DMS 273 (cell line): Measurements from ENCODE around the gene GNA12.

Source experiments
- DNase-seq: peaks from one replicate; lab custom pipeline; 2025; ENCODE audit not compliant: unreplicated experiment; lab: John Stamatoyannopoulos, UW

The GNA12 gene

DNA sequence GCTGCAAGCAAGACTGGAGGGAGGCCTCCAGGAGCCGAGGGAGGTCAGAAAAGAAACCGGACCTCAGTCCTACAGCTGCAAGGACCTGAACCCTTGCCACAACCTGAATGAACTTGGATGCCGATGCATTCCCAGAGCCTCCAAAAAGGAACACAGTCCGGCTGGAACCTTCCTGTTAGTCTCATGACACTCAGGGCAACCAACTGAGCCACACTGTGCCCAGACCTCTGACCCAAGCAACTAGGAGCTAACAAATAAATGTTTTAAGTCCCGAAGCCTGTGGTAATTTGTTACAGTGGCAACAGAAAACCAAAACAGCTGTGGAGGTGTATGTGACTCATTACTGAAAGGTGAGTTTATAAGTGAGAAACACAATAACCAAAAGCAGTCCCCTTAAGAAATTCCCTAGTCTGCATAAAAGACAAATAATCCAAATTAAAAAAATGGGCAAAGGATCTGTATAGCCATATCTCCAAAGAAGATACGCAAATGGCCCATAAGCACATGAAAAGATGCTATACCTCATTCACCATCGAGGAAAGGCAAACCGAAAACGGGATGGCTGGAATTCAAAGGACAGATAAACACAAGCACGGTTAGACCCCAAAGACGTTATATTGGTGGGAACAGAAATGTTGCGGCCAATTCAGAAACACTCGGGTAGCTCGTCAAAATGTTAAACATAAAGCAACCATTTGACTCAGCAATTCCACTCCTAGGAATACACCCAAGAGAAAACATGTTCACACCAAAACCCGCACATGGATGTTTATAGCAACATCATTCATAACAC lies 24.8 kb downstream of the GNA12 start:
- no peak for DNase-seq

- no peak for DNase-seq
Measured at GRCh38 chr7:2818653-2819052, 25.5 kb downstream of the GNA12 start.

- no peak for DNase-seq
Measured at GRCh38 chr7:2818121-2818520, 26.0 kb downstream of the GNA12 start.

DNA sequence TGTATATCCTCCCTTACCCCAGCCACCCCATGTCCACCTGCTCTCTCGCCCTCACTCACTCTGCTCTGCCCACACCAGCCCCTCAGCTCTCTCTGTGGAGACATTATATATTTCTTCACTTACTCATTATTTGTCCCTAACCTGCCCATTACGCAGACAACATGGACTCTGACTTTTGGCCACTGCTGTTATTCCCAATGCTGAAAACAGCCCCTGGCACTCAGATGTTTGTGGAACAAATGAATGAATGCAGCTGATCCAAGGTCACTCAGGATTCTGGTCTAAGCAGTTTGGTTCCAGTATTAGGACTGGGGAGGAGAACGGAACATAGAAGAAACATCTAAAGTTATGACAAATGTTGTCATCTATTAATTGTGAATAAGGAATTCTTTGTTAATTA lies 26.7 kb downstream of the GNA12 start:
- no peak for DNase-seq

GRCh38 chr7:2815875-2816245 lies 28.2 kb downstream of the GNA12 start:
- DNase-seq: no peak

GRCh38 chr7:2814946-2815874 lies 28.9 kb downstream of the GNA12 start:
- no peak for DNase-seq

- DNase-seq: no peak
Measured at GRCh38 chr7:2814186-2814945, 29.7 kb downstream of the GNA12 start.

GRCh38 chr7:2813350-2814185 lies 30.5 kb downstream of the GNA12 start:
- no peak for DNase-seq

GRCh38 chr7:2812831-2813230 lies 31.3 kb downstream of the GNA12 start:
- no peak for DNase-seq

DNA sequence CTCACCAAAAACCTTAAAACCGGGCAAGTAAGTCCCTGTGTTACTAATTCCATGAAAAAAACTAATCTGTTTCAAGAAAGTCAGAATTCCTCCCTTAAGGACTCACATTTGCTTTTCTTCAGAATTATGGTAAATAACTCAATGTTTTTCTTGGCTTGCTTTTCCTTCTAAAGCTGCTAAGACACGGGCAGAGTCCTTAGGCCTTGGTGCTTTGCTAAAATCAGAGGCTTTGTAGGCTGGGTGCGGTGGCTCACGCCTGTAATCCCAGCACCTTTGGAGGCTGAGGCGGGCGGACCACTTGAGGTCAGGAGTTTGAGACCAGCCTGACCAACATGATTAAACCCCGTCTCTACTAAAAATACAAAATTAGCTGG lies 32.0 kb downstream of the GNA12 start:
- no peak for DNase-seq

DNA sequence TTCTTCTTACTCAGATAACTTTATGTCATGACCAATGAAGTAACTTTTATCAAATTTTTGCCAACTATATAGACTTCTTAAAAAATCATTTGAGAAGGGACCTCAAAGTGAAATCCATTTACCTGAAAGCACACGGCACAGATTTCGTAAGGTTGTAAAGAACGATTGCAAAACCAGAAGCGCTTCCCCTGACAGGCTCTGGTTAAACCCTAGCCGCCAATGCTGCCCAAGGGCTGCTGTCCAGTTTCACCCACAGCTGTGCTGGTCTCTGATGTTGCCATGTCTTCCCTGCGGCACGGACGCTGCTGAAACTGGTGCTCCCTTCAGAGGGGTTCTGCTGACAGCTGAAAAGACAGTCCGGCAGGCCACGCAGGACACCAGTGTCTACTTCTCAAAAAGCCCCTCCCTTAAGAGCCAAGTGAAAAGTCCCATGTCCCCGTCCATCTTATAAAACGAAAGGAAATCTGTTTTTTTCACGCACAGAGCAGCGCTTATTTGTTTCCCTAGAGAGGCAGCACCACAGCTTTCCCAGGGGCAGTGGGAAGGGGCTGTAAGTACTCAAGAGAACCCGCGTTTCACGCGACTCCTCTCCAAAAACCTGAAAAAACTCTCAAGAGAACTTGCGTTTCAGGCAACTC lies 32.5 kb downstream of the GNA12 start:
- DNase-seq: no peak

GRCh38 chr7:2810682-2811415 lies 33.3 kb downstream of the GNA12 start:
- DNase-seq: no peak

DNA sequence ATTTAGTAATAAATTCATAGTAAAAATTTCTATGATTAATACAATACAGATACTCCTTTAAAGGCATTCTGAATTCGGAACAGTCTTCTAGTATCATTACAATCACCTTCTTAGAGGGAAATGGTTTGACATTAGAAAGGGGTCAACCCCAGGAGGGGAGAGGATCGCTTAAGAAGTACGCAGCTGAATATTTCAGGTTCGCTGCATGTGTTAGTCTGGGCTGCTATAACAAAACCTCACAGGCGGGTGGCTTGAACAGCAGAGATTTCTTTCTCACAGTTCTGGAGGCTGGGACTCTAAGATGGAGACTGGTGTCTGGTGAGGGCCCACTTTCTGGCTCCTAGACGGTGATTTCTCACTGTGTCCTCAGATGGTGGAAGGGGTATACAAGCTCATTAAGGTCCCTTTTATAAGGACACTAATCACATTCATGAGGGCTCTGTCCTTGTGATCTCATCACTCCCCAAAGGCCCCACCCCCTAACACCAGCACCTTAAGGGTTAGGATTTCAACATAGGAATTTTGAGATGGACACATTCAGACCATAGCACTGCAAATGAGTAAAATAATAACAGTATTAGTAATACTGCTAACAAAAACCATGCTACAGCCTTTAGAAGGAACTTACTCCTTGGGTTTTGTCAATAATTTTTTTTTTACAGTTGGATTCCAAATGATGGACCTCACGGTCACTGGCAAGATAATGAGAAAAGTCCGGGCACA lies 34.0 kb downstream of the GNA12 start:
- DNase-seq: no peak

GRCh38 chr7:2808891-2809665 lies 35.0 kb downstream of the GNA12 start:
- no peak for DNase-seq

DNA sequence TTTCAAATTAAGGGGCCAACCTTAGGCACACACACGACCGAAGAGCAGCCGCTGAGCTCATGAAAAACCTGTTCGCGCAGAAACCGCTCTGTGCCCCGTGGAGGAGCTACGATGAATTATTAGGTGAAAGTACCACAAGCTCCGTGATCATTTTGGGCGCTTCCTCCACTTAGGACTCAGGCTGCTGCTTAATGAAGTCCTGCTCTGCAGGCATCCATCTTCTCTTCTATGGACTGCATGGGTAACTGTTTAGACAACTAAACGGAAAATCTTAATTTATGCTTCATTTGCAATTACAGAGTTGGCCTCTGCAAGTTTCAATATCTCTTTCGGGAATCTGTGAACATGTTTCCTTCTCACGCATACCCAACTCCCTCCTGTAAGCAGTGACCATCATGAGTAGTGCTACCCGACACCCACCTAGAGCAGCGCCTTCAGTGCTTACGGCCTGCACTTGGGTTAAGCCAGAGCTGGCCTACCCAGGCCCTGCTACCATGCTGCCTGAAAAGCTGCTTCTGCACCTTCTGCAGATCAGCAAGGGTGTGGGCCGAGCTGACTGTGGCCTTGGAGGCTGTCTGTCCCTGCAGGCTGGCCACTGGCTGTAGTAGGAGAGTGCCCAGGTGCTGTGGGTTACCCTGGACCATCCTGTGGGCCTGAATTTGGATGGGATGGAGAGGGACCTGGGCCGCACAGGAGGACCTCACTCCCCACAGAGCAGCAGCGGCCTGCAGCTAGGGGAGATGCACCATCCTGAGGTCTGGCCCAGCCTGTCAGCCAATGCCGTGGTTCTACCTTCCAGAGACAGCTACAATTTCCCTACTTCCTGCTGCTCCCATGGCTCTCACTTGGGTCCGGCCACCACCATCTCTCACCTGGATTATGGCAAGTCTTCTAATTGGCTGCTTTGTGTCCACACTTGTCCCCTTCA lies 36.0 kb downstream of the GNA12 start:
- no peak for DNase-seq

- DNase-seq: no peak
Measured at GRCh38 chr7:2807460-2807844, 36.7 kb downstream of the GNA12 start.

- no peak for DNase-seq
Measured at GRCh38 chr7:2806571-2806970, 37.5 kb downstream of the GNA12 start.
